Stimulated activated CD8-positive, alpha-beta memory T cell treated with anti-CD3 and anti-CD28 coated beads, Interleukin-4, amount 100 ng/mL, for 48 hours (primary cell): ENCODE data around the gene SNX1.
A peak's percentile ranks its signal among the peaks of the same experiment; 100 is the strongest.
"Not testable (repeated sequence)": the region's sequence is repeated elsewhere in the genome, so short reads cannot be mapped to it uniquely, and the experiment has no call there.

Experiments used
- DNase-seq: peaks from one replicate; pipeline ENCODE4 v3.0.0-alpha.2; 2020

SNX1 gene

DNA sequence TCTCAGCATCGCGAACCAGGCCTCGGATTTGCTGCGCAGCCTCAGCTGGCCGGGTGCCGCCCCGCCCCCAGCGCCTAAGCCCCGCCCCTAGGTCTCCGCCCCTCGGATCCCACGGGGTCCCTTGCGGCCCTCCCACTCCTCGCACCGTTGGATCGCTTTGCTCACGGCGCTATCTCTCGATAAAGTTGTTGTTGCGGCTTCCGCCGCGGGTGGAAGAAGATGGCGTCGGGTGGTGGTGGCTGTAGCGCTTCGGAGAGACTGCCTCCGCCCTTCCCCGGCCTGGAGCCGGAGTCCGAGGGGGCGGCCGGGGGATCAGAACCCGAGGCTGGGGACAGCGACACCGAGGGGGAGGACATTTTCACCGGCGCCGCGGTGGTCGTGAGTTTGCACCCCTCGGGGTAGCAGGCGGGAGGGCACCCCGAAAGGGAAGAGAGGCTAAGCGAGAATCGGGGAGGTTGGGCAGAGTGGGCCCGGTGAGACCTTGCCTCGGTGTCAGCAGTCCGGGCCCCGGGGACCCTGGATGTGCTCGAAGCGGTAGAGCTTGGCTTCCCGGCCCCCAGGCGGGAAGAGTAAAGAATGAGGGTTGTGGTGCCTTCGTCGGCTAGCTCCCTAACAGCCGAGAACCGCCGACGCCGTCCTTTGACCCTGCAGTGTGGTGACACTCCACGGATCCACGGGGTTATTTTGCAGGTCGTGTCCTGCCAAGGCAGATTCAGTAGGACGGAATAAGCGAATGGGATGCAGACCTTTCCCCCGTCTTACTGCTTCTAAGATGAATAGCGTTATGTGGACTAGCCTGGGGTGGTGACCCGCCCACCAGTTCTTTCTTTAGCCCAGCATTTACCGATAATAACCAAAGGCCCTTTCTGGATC, at the start of gene SNX1:
TSS of gene SNX1 (plus strand) at position 188 of the 873 bp plus-strand sequence. CDS start at position 220, 32 bp downstream.
- DNase-seq = peak; percentile 99

DNA sequence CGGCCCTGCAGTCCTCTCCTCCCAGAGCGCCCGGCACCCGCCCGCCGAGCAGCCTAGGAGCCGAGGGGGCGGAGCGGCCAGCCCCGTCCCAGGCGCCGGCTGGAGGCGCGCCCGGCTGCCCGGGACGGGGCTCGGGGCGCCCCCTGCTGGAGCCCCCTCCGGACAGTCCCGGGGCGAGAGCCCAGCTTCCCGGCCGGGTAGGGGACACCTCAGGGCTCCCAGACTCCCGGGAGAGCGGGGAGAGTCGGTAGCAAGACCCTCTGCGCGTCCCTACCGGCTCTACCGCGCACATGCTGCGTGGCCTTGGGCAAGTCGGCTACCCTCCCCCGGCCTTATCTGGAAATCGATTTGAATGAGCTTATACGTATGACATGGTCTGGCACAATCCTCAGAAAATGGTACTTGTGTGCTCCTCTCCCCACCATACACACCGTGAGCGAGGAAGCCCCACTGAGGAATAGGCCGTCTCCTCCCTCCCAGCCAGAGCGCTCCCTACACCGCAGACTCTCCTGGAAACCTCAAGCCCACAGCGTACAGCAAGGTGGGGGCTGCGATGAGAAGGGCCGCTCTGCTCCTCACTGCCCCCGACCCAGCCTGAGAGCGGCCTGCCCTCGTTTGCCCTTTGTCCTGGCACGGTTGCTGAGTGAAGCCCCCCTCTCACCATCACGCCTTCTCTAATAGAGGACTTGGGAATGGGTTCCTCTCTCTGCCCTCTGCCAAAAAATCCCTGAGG, 49.2 kb upstream of the SNX1 start, which contains the start of gene DAPK2:
TSS of gene DAPK2 (minus strand) at position 65 of the 733 bp plus-strand sequence. CDS start 6,224 bp downstream, outside the sequence.
- peak; percentile 79 for DNase-seq

GRCh38 chr15:64048781-64049460, 46.9 kb upstream of the SNX1 start:
- no peak for DNase-seq

GRCh38 chr15:64050281-64051092, 45.3 kb upstream of the SNX1 start:
- no peak for DNase-seq

GRCh38 chr15:64051093-64051402, 44.7 kb upstream of the SNX1 start:
- no peak for DNase-seq

GRCh38 chr15:64051407-64052259, 44.1 kb upstream of the SNX1 start:
- no peak for DNase-seq

DNA sequence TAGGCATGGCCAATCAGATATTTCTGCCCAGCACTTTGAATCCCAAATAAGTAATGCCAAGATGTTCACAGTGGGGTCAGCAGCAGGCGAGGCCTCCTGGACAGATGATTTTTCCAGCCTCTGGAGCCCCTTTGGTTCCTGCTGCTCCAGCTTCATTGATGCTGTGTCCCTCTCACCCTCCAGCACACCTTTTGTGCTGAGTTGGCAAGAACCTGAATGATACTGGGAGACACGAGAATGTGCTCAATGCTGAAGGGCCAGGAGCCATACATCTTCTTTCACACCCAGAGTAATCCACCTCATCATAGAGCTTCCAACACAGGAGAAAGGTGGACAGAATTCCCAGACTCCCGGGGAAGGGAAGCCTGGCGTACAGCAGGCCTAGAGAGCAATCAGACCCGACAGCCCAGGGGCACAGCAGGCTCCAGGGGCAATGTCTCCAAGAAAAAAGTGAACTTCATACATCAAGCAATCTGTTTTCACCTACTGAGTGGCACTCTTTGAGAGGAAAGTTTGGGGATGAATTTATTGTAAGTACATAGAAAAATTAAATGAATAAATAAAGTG, 42.8 kb upstream of the SNX1 start:
- no peak for DNase-seq

DNA sequence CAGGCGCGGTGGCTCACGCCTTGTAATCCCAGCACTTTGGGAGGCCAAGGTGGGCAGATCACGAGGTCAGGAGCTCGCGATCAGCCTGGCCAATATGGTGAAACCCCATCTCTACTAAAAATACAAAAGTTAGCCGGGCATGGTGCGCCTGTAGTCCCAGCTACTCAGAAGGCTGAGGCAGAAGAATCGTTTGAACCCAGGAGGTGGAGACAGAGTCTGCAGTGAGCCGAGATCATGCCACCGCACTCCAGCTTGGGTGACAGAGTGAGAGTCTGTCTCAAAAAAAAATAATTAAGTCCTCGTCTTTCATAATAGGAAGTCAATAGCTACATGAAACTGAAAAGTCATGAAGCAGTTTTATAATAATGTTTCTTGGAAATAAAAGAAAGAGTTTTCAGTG, 42.1 kb upstream of the SNX1 start:
- not testable (repeated sequence) for DNase-seq

DNA sequence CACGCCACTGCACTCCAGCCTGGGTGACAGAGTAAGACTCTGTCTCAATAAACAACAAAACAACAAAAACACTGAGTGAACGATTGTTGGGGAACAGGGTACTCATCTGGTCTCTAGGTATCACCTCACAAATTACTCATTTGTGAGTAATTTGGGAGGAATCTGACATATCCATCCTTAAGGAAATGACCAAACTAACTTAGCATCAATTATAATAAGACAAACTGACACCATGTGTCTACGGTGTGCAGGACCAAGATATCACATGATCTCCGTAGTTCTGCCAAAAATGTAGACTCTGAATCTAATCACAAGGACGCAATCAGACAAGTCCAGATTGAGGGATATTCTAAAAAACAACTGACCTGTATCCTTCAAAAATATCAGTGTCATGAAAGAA, 37.5 kb upstream of the SNX1 start:
- DNase-seq = no peak

- DNase-seq = not testable (repeated sequence)
Measured at GRCh38 chr15:64059104-64059503, 36.7 kb upstream of the SNX1 start.

DNA sequence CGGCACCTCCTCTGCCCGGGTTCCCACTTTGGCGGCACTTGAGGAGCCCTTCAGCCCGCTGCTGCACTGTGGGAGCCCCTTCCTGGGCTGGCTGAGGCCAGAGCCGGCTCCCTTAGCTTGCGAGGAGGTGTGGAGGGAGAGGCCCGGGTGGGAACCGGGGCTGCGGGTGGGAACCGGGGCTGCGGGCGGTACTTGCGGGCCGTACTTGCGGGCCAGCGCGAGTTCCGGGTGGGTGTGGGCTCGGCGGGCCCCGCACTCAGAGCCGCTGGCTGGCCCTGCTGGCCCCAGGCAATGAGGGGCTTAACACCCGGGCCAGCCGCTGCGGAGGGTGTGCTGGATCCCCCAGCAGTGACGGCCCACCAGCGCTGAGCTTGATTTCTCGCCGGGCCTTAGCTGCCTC, 35.1 kb upstream of the SNX1 start:
- DNase-seq = no peak

- no peak for DNase-seq
Measured at GRCh38 chr15:64066451-64066850, 29.3 kb upstream of the SNX1 start.

DNA sequence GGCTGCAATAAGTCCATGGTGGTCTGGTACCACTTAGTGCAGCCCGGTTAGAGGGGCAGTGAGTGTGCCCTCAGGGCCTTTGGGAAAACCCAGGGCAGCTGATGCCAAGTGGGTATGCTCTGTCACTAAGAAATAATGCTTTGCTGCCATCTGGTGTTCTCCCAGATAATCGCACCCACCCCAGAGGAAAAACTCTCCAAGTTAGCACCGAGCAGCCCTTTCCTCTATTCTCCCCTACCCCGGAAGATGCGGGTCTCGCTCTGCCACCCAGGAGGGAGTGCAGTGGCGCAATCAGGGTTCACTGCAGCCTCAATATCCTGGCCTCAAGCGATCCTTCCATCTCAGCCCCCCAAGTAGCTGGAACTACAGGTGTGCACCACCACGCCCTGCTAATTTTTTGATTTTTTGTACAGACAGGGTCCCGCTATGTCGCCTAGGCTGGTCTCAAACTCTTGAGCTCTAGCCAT, 28.2 kb upstream of the SNX1 start:
- peak; percentile 84 for DNase-seq

DNA sequence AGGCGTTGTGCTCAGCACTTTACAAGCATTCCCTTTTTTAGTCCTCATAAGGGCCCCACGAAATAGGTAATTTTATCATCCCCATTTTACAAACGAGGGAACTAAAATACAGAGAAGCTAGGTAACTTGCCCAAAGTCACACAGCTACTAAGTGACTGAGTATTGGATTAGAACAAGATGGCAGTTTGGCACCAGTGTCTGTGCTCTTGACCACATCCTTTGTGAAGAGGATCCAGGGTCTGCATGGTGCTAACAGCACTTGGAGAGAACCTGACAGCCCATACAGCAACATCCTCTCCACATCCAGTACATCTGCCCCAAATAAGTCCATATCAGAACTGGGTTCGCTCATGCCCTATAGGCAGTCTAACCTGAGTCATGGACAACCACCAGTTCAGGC, 27.6 kb upstream of the SNX1 start:
- no peak for DNase-seq

DNA sequence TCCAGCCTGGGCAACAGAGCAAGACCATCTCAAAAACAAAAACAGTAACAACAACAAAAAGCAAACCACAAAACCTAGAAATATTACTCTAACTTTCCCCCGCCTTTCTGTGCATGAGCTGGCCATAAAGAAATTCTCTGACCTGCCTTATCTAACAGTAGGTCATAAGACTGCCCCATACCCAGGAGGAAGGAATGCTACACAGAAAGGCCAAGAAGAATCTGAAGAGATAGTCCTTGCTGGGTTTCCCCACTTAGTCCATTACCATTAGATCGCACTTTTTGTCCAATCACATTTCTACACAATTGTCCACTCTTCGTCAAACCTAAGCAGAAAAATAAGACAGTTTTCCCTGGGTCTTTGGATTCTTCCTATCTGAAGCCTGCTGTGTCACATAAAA, 25.7 kb upstream of the SNX1 start:
- no peak for DNase-seq

DNA sequence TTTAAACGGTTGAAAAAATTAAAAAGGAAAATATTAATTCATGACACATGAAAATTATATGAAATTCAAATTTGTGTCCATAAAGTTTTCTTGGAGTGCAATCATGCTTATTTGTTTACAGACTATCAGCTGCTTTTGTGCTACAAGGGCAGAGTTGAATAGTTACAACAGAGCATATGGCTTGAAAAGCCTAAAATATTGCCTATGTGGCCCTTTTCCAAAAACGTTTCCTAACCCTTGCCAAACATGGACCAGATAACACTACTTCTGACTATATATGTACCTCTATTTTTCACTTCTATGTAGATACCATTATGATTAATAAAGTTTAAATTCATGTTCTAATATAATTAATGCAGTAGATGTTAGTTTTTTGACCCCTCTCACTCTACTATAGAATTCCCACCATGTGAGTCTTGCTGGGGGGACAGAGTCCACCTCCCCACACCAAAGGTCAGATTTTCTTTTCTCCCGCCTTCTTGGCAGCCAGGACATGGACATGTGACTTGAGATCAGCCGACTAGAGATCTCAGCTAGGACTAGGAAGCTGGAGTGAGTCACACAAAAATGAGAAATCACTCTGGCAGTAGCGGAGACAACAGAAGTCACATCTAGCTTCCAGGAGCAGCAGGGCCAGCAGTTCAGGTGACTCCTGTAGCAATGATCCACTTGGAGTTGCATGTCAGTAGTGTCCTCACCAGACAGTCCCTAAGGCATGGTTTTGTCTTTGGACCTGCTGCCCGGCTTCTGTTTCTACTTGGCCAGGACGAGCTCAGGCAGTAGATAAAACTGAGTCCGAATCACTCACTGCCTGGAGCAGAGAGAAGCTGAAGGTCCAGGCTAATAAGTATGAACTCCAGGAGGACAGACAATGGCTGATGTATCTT, 24.6 kb upstream of the SNX1 start:
- no peak for DNase-seq

- DNase-seq = no peak
Measured at GRCh38 chr15:64071931-64072765, 23.6 kb upstream of the SNX1 start.

DNA sequence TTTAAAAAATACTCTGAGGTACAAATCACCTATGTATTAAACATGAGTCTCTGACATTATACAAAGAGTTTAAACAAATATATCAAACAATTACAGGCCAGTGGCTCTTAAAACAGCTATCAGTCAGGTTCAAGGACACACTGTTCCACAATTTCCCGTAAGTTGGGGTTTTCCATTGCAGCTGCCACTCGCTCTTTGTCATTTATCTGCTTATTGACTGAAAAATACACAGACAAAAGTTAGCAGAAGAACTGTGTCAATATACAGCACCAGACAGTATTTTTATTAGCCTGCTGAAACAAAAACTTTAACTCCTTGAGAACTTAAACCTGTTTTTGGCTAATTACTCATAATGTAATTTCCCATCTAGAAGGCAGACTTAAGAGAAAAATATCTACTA, 23.0 kb upstream of the SNX1 start:
- DNase-seq = no peak

DNA sequence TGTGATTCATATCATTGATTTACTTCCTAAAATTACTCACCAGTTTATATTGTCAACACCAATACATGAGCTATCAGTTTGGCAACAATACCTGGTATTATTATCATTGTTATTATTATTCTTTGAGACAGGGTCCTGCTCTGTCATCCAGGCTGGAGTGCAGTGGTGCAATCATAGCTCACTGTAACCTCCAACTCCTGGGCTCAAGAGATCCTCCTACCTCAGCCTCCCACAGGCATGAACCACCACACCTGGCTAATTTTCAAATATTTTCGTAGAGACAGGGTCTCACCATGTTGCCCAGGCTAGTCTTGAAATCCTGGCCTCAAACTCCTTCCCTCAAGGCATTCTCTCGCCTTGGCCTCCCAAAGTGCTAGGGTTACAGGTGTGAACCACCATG, 22.3 kb upstream of the SNX1 start:
- DNase-seq = not testable (repeated sequence)
